HG02981 (cell line): ENCODE results near the gene C16orf78.
A peak's percentile ranks its signal among the peaks of the same experiment; 100 is the strongest.
"Not testable (repeated sequence)": the region's sequence is repeated elsewhere in the genome, so short reads cannot be mapped to it uniquely, and the experiment has no call there.

ENCODE experiments used
- ATAC-seq: cut with Tn5 transposase; IDR thresholded peaks from one replicate; pipeline ENCODE4 v1.9.1; 2021; ENCODE audit warnings: mild to moderate bottlenecking, moderate library complexity; ENCODE audit not compliant: unreplicated experiment

Gene C16orf78

DNA sequence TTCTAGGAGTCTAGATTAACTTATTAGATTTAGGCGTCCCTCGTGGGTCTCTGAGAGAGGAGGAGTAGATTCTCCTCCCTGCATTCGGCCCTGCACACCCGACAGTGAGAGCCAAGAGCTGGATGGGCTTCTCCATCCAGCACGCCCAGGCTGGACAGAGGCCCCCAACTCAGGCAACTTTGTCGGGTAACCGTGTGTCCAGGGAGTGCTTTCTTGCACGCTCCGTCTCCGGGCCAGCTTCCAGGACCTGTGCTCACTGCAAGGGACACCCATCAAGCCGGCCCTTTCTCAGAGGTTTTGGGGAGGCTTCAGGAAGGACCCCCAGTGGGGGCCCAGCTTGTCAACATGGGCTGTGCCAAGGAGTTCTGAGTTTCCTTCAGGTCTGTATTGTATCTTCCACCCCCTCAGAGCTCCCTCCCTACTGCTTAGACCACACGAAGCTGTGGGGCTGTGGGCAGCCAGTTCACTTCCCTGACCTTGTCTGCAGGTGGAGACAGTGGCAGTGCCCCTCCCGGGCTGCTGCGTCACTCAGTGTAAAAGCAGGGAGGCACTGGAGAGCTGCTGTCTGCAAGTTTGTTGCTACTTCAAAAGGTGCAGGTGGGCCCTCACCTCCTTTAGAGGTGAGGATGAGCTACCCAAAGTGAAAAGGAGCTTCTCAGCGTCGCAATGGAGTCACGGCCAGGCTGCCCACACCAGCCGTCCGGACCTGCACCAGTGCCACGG lies 24.0 kb upstream of the C16orf78 start:
- ATAC-seq = no peak

DNA sequence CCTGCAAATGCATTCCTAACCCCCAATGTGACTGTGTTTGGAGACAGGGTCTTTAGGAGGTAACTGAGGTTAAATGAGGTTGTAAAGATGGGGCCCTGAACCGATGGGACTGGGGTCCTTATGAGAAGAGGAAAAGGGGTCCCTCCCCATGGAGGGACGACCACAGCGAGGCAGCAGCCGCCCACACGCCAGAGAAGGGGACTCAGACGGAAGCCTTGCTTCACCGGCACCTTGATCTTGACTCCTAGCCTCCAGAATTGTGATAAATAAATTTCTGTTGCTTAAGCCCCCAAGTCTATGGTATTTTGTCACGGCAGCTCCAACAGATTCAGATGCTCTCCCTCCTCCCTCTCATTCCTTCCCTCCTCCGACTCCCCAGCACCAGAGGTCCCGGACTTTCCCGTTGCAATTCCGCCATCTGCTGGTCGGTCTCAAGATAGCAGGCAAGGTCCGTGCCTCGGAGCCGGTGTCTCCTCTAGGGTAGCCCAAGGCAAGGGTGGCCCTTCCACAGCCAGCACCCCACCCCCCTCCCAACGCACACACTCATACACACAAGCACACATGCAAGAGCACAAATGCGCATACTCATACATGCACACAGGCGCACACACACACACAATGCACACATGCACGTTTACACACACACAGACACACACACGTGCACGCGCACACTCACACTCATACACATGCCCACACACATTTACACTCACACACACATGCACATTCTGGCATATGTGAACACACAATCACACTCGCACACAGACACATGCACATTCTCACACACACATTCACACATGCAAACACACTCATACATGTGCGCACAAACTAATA lies 23.1 kb upstream of the C16orf78 start:
- no peak for ATAC-seq

DNA sequence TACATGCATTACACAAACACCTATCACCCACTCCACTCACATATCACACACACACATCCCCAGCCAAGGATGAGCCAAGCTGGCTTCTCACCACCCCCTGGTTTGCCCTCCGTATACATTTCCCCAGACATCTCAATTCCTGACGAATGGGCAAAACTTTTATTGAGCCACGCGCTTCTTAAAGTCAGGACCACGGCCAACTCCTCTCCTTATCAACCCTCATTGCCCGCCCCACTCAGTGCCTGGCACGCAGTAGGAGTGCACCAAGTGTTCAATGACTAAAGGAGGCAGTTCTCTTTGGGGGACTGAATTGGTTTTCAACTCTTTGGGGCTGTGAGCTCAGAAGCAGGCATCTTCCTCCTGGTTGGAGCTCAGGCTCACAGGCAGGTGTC lies 22.5 kb upstream of the C16orf78 start:
- ATAC-seq = no peak

DNA sequence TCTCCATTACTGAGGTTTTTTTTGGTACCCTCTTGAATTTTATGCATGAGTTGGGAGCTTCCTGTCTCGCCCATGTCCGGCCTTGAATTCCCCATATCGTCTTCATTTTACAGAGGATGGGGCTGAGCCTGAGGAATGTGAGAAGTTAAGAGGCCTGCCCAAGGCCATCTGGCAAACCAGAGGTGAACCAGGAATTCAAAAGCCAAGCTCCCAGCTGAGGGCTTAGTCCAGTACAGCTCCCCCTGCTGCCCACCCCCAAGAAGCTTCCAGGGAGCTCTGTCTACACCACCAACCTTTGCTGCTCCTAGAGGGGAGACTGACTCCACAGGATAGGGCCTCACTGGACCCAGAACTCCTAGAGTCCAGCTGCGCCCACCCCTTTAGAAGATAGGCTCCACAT lies 20.7 kb upstream of the C16orf78 start:
- no peak for ATAC-seq

DNA sequence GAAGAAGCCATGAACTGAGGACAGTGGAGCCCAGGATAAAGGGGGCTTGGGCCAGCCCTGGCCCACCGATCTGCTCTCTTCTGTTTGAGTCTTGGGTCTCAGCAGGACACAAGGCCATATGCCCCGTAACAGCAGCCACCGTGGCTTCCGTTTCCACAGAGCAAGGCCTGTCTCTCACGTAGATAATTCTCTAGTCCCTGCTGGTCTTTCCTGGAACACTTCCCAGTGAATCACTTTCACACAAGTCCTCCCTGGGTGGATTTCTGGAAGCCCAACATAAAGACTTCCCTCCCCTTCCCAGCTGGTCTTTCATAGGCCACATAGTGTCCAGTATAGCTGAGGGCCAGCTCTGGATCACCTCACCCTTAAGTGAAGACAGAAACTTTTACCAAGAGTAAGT lies 19.9 kb upstream of the C16orf78 start:
- no peak for ATAC-seq

DNA sequence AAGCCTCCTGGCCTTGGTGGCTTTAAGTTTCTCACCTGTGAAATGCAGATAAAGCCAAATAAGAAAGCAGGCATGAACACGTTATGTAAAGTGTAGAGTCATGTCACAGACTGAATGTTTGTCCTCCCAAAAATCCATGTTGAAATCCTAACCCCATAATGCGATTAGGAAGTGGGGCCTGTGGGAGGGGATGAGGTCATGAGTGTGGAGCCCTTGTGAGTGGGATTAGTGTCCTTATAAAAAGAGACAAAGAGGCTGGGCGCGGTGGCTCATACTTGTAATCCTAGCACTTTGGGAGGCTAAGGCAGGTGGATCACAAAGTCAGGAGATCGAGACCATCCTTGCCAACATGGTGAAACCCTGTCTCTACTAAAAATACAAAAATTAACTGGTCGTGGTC lies 19.5 kb upstream of the C16orf78 start:
- no peak for ATAC-seq

DNA sequence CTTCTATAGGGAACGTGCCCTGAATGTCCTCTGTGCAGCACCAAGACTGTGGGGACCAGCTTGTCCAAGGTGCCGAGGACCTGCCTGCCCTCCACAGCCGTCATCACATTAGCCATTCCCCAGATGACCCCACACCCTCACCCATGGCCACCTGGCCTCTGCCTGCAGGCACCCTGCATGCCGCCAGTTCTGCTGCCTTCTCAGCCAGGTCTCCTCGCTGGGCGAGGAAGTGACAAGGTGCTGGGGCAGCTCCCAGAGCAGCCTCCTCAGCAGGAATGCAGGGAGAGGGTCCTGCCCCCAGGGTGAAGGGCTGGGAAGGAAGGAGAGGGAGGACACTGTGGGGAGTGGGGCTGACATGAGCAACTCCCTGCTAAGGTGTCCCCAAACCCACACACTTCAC lies 18.6 kb upstream of the C16orf78 start:
- no peak for ATAC-seq

DNA sequence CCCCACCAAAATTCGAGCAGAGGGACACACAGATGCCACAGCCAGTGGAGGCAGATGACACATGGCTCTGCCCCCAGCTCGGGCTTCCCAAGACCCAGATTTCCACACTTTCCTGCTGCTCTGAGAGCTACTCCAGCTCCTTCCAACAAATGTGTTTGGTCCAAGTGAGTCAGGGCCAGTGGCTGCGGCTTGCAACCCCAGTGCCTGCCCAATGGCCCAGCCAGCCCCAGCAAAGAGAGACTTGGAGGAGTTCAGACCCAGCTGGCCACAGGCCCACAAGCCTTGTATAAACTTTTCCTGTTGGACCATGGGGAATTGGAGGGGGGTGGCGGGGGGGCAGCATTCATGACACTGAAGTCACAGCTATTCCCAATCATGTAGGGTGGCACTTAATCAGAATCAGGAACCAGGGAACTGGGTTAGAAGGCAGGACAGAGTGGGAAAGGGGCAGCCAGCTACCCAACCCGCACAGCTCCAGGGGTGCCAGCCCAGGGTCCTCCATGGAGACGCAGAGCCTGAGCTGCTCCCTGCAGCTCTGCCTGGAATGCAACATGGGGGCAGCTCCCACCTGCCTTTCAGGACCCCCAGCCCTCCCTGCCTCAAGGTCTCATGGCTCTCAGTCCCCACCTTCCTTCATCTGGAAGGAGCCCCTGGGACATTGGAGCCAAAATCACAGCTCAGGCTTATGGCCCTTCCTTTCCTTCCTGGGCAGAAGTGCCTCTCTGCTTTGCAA lies 17.5 kb upstream of the C16orf78 start:
- ATAC-seq = no peak

DNA sequence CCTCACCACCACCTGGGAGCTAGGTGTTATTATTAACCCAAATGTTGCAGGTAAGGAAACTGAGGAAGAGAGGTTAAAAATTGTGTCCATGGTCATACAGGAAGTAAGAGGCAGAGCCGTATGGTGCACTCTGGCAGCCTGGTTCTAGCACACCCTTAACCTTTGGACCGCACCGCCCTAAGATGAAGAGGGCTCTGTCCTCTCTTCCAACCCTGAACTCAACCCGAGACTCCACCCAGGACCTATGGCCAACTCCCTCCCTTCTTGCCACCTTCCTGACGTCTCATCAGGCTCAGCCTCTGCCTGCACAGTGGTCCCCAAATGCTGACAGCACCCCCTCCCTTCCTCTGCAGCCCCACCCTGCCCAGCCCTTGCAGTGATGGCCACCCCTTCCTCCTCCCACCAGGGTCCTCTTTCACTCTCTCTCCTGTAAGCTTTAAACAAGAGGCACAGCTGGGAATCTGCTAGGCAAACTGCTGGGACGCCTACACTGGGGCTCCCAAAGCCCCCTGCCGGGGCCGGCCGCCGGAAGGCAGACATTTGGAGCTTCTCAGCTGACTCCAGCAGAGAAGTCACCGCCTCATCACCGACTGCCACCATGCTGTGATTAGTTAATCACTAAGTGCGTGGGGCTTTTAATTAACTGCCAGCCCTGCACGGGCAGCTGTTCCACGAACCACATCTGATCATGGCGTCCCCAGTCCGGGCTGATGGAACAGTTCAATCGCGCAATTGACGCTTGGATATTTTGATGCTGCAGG lies 16.7 kb upstream of the C16orf78 start:
- no peak for ATAC-seq

DNA sequence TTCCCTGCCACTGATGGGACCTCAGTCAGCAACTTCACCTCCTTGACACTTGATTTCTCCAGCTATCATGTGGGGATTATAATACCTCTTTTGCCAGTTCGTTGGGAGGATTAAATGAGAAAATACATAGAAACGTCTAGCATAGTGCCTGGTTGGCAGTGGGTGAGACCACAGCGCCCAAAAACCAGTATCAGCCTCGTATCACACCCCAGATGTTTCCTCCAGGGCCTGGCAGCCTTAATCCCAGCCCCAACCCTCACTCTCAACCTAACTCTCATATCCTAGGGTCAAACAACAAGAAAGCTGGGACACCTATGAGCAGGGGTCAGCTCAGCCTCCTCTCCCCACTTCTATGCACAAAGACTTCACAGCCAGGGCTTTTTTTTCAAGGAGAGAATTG lies 14.0 kb upstream of the C16orf78 start:
- ATAC-seq = no peak

DNA sequence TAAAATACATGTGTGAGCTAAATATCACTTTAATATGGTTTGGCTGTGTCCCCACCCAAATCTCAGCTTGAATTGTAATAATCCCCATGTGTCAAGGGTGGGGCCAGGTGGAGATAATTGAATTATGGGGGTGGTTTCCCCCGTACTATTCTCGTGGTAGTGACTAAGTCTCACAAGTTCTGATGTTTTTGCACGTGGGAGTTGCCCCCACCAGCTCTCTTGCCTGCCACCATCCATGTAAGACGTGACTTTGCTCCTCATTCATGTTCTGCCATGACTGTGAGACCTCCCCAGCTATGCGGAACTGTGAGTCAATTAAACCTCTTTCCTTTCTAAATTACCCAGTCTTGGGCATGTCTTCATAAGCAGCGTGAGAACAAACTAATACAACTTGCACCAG lies 11.9 kb upstream of the C16orf78 start:
- not testable (repeated sequence) for ATAC-seq

DNA sequence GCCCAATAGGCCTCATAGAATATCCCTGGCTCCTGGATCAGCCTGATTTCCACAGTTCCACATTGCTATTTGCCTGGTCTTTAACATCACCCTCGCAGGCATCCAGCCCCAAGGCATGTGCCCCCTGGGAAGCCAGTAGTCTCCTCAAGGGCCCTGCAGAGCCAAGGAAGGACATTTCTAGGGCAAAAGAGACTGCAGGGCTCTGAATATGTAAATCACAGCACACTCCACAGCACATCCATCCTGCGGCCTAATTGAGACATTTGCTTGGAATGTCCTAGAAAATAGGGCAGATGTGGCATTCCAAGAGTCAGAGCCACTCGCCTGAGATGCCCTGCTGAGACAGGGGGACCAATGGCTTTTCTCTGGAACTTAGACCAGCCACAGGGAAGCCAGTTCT lies 11.4 kb upstream of the C16orf78 start:
- no peak for ATAC-seq

DNA sequence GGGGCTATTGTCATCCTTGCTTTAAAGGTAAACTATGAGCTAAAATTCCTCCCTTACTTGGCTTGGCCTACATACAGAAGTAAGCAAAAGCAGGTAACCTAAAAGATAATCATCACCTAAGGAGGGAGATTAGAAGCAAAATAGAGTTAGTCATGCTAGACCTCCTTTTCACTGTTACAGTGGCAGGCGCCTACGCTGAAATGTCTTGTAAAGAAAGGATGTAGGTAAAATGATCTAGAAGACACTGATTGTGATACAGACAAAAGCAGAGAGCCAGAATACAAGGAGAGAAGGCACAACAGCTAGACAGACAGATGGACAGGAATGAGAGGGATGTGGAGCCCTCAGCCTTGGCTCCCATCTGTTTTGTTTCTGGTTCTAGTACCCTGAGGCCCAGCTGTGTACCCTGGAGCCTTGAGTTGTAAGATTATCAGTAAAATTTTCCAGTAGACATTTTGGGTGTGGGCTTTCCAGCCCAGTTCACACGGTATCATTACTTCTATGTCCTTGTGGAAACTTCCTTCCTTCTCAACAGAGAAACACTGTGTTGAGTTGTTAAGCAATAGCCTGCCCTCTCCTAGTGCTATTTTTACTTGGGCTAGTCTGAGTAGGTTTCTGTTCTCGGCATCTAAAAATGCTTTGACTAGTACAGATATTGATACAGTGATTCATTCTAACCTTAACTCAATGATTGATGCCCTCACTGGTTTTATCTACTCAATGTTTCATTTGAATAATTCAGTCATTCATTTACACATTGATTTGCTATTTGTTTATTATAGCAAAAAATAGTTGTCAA lies 7.7 kb upstream of the C16orf78 start:
- ATAC-seq = peak; percentile 82

DNA sequence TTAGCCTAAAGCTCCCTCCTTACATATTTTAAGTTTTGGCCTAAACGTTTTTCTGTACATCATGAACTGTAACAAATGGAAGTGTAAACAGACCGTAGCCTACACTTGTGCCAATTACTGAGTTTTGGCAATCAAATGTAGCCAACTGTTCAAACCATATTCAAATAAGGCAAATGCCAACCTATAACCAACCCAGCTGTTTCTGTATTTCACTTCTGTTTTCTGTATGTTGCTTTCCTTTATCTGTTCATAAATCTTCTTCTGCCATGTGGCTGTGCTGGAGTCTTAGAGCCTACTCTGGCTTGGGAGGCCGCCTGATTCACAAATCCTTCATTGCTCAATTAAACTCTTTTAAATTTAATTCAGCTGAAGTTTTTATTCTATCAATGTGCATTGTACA lies 6.9 kb upstream of the C16orf78 start:
- peak; percentile 51 for ATAC-seq

DNA sequence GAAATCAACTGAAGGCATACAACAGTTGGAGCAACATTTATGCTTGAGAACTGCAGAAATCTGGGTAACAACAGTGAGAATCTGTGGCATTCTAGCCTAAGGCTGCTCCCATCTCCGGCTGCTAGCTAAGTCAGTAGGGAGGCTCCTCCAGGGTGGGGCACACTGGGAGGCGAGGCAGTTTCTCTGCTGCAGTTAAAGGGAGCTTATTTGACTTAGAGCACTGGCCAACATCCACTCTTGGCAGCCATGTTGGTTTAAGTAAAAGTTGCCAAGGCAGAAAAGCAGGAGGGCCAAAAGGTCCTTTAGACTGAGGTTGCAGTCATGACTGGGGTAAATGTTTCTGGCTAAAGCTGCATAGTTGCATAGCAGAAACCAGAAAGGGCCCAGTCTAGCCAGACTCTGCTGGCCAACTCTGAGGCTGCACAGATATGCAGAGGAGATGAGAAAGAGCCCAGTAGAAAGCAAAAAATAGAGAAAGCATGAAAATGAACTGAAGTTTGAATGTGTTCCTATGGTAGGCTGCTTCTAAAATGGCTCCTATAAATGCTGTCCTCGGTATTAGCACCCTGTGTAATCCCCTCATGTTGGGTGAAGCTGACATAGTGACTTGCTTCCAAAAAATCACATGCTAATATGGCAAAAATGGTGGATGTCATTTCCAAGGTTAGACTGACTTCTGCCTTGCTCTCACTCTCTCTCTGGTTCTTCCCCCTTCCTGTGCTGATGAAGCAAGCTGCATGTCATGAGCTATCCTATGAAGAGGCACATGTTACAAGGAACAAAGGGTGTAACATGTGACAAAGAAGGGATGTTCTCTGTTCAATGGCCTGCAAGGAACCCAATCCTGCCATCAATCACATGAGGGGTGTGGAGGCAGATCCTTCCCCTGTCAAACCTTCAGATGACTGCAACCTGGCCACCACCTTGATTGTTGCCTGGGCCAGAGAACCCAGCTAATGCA lies 3.7 kb upstream of the C16orf78 start:
- ATAC-seq = no peak

DNA sequence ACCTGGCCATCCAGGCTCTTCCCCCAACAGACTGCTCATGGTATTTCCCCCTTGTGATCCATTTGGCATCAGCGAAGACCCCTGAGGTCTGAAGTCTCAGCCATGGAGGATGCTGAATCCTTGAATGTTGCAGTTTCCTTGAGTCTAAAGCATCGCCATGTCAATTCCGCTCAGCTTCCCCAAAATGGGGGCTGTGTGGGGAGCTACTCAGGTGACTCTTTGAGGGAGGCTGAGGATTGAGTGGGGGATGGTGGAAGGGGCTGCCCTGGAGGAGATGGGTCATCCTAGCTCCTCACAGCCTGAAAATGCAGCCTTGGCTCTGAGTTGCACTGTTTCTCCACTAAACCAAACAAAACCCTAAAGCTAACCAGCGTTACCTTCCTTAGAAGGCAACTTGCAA lies 2.6 kb downstream of the C16orf78 start:
- ATAC-seq = no peak

DNA sequence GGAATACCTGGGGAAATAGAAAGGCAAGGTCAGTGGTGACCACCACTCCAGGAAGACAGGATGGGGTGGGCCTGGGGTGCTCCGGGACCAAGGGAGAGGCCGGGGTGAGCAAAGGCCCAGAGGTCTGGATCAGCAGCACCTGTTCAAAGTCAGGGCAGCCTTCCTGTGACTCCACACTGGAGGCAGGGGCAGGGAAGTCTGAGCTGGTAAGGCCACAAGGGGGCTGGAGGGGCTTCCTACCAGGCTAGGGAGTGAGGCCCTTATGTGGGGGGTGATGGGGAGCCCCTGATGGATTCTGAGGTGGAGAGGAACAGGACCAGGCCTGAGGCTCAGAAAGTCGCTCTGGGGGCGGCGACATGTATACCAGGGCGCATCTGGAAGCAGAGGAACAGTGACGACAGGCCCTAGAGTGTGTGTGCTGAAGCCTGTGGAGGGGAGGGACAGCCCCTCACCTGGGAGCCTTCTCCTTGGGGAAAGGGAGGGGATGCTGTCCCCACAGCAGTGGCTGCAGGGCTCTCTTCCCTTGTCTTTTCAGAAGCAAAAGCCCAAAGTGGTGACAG lies 3.7 kb downstream of the C16orf78 start:
- no peak for ATAC-seq

DNA sequence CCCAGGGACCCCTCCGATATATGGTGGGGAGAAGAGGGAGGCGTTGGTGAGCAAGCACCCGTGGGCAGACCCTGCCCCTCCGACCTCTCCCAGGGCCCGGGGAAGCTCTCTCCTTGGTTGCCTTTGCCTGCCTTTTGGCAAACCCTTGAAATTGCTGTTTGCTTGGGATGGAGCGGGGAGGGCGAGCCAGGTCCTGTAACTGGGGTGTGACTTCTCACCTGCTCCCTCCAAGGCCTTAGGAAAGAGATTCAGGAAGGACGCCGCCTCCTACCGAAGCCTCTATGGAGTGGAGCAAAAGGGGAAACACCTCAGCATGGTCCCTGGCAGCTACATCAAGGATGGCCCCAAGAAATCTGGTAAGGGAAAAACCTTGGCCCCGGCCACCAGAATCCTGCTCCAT lies 4.6 kb downstream of the C16orf78 start:
- ATAC-seq = no peak

DNA sequence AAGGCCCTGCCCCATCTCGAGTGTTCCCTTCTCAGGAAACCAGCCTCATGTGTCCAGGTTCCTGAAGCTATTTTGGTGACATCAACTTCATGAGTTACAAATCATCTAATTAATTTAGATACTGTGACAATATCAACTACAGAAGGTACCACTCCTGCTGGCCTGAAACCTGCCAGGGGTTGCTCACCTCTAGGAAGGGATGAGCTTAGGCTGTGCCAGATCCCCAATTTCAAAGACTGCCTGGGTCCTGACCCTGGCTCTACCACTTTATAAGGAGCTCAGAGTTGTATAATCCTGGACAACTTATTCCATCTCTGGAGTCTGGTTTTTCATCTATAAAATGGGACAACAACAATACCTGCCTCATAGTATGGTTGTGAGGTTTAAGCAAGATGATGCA lies 5.2 kb downstream of the C16orf78 start:
- no peak for ATAC-seq
